ENCODE measurements around the gene TFPI2.
A peak's percentile ranks its signal among the peaks of the same experiment; 100 is the strongest.
"Not testable (repeated sequence)": the region's sequence is repeated elsewhere in the genome, so short reads cannot be mapped to it uniquely, and the experiment has no call there.

TFPI2 gene

GRCh38 chr7:93921607-93922566 is 31.3 kb upstream of the TFPI2 start, which contains the start of gene GNG11:
Gene GNG11 (plus strand): TSS chr7:93921735. CDS start chr7:93922138, 403 bp downstream.
- no peaks in the 10 kb centered on the region for H3K9me3 ChIP-seq (ENCODE audit: control insufficient read depth, low read length)
- H3K27me3 ChIP-seq (ENCODE audit: control insufficient read depth, insufficient read depth, low read length, poor library complexity, severe bottlenecking), result peaks cover 7% of the 10 kb centered on the region
- H3K4me1 ChIP-seq (ENCODE audit: control insufficient read depth, insufficient read depth, low read length), result peaks cover 3% of the 10 kb centered on the region
- peak within 1 kb of the TSS; percentile 47 for H3K27ac ChIP-seq (ENCODE audit: insufficient read depth, low read depth, low read length, poor library complexity, severe bottlenecking)
- H3K4me3 ChIP-seq (ENCODE audit: insufficient read depth, low read depth, low read length), result peak within 1 kb of the TSS; percentile 48
- no peaks in the 10 kb centered on the region for H3K36me3 ChIP-seq (ENCODE audit: control insufficient read depth, insufficient read depth, low read length)
- WGBS, 2 experiments, result 3 to 6% methylated on average over 38 to 39 of the region's 39 CpGs

GRCh38 chr7:93921186-93921585 is 30.6 kb upstream of the TFPI2 start:
- Histone ChIP-seq H3K27me3 (ENCODE audit: control insufficient read depth, insufficient read depth, low read length, poor library complexity, severe bottlenecking) (peaks cover 7% of the 10 kb centered on the region), H3K4me1 (ENCODE audit: control insufficient read depth, insufficient read depth, low read length) (peaks cover 3% of the 10 kb centered on the region), H3K9me3 (ENCODE audit: control insufficient read depth, low read length) (no peaks in the 10 kb centered on the region), H3K27ac (ENCODE audit: insufficient read depth, low read depth, low read length, poor library complexity, severe bottlenecking) (no peak overlapping the region), H3K4me3 (ENCODE audit: insufficient read depth, low read depth, low read length) (no peak overlapping the region), H3K36me3 (ENCODE audit: control insufficient read depth, insufficient read depth, low read length) (no peaks in the 10 kb centered on the region)
- 85% methylated on average over 4 to 7 of the region's 8 CpGs for WGBS, 2 experiments

- H3K4me1 ChIP-seq (ENCODE audit: control insufficient read depth, insufficient read depth, low read length), result peaks cover 3% of the 10 kb centered on the region
- H3K27me3 ChIP-seq (ENCODE audit: control insufficient read depth, insufficient read depth, low read length, poor library complexity, severe bottlenecking), result peaks cover 7% of the 10 kb centered on the region
- H3K4me3 ChIP-seq (ENCODE audit: insufficient read depth, low read depth, low read length), result no peak overlapping the region
- no peak overlapping the region for H3K27ac ChIP-seq (ENCODE audit: insufficient read depth, low read depth, low read length, poor library complexity, severe bottlenecking)
- H3K9me3 ChIP-seq (ENCODE audit: control insufficient read depth, low read length), result no peaks in the 10 kb centered on the region
- WGBS, 2 experiments, result 85 to 88% methylated on average over 6 of the region's 6 CpGs
- no peaks in the 10 kb centered on the region for H3K36me3 ChIP-seq (ENCODE audit: control insufficient read depth, insufficient read depth, low read length)
Observed at GRCh38 chr7:93920496-93921182, 30.1 kb upstream of the TFPI2 start.

- H3K27me3 ChIP-seq (ENCODE audit: control insufficient read depth, insufficient read depth, low read length, poor library complexity, severe bottlenecking); H3K27ac ChIP-seq (ENCODE audit: insufficient read depth, low read depth, low read length, poor library complexity, severe bottlenecking); H3K36me3 ChIP-seq (ENCODE audit: control insufficient read depth, insufficient read depth, low read length); H3K4me3 ChIP-seq (ENCODE audit: insufficient read depth, low read depth, low read length); H3K9me3 ChIP-seq (ENCODE audit: control insufficient read depth, low read length); H3K4me1 ChIP-seq (ENCODE audit: control insufficient read depth, insufficient read depth, low read length): not testable (repeated sequence)
- WGBS, 2 experiments, result 89 to 92% methylated on average over 3 of the region's 4 CpGs
Observed at GRCh38 chr7:93916315-93916714, 25.8 kb upstream of the TFPI2 start.

- not testable (repeated sequence) for H3K4me3 ChIP-seq (ENCODE audit: insufficient read depth, low read depth, low read length); H3K9me3 ChIP-seq (ENCODE audit: control insufficient read depth, low read length); H3K36me3 ChIP-seq (ENCODE audit: control insufficient read depth, insufficient read depth, low read length); H3K27ac ChIP-seq (ENCODE audit: insufficient read depth, low read depth, low read length, poor library complexity, severe bottlenecking); H3K27me3 ChIP-seq (ENCODE audit: control insufficient read depth, insufficient read depth, low read length, poor library complexity, severe bottlenecking); H3K4me1 ChIP-seq (ENCODE audit: control insufficient read depth, insufficient read depth, low read length)
Observed at GRCh38 chr7:93915888-93916287, 25.3 kb upstream of the TFPI2 start.

- H3K27me3 ChIP-seq (ENCODE audit: control insufficient read depth, insufficient read depth, low read length, poor library complexity, severe bottlenecking); H3K4me3 ChIP-seq (ENCODE audit: insufficient read depth, low read depth, low read length); H3K4me1 ChIP-seq (ENCODE audit: control insufficient read depth, insufficient read depth, low read length); H3K9me3 ChIP-seq (ENCODE audit: control insufficient read depth, low read length); H3K27ac ChIP-seq (ENCODE audit: insufficient read depth, low read depth, low read length, poor library complexity, severe bottlenecking); H3K36me3 ChIP-seq (ENCODE audit: control insufficient read depth, insufficient read depth, low read length): not testable (repeated sequence)
- no CpG with 5 or more reads among the region's 3 CpGs for WGBS, 2 experiments
Observed at GRCh38 chr7:93915206-93915842, 24.8 kb upstream of the TFPI2 start.

GRCh38 chr7:93914581-93915066 is 24.1 kb upstream of the TFPI2 start:
- Histone ChIP-seq H3K9me3 (ENCODE audit: control insufficient read depth, low read length) (no peaks in the 10 kb centered on the region), H3K27me3 (ENCODE audit: control insufficient read depth, insufficient read depth, low read length, poor library complexity, severe bottlenecking) (no peaks in the 10 kb centered on the region), H3K27ac (ENCODE audit: insufficient read depth, low read depth, low read length, poor library complexity, severe bottlenecking) (no peak overlapping the region), H3K36me3 (ENCODE audit: control insufficient read depth, insufficient read depth, low read length) (no peaks in the 10 kb centered on the region), H3K4me1 (ENCODE audit: control insufficient read depth, insufficient read depth, low read length) (no peaks in the 10 kb centered on the region), H3K4me3 (ENCODE audit: insufficient read depth, low read depth, low read length) (no peak overlapping the region)
- 91 to 92% methylated on average over 6 to 7 of the region's 7 CpGs for WGBS, 2 experiments

GRCh38 chr7:93913197-93913596 is 22.6 kb upstream of the TFPI2 start:
- Histone ChIP-seq H3K9me3 (ENCODE audit: control insufficient read depth, low read length) (no peaks in the 10 kb centered on the region), H3K36me3 (ENCODE audit: control insufficient read depth, insufficient read depth, low read length) (no peaks in the 10 kb centered on the region), H3K27ac (ENCODE audit: insufficient read depth, low read depth, low read length, poor library complexity, severe bottlenecking) (no peak overlapping the region), H3K27me3 (ENCODE audit: control insufficient read depth, insufficient read depth, low read length, poor library complexity, severe bottlenecking) (no peaks in the 10 kb centered on the region), H3K4me1 (ENCODE audit: control insufficient read depth, insufficient read depth, low read length) (no peaks in the 10 kb centered on the region), H3K4me3 (ENCODE audit: insufficient read depth, low read depth, low read length) (no peak overlapping the region)

GRCh38 chr7:93911661-93912060 is 21.1 kb upstream of the TFPI2 start:
- H3K4me1 ChIP-seq (ENCODE audit: control insufficient read depth, insufficient read depth, low read length); H3K36me3 ChIP-seq (ENCODE audit: control insufficient read depth, insufficient read depth, low read length); H3K4me3 ChIP-seq (ENCODE audit: insufficient read depth, low read depth, low read length); H3K27ac ChIP-seq (ENCODE audit: insufficient read depth, low read depth, low read length, poor library complexity, severe bottlenecking); H3K9me3 ChIP-seq (ENCODE audit: control insufficient read depth, low read length); H3K27me3 ChIP-seq (ENCODE audit: control insufficient read depth, insufficient read depth, low read length, poor library complexity, severe bottlenecking): not testable (repeated sequence)

- not testable (repeated sequence) for H3K9me3 ChIP-seq (ENCODE audit: control insufficient read depth, low read length); H3K27me3 ChIP-seq (ENCODE audit: control insufficient read depth, insufficient read depth, low read length, poor library complexity, severe bottlenecking); H3K4me1 ChIP-seq (ENCODE audit: control insufficient read depth, insufficient read depth, low read length); H3K4me3 ChIP-seq (ENCODE audit: insufficient read depth, low read depth, low read length); H3K36me3 ChIP-seq (ENCODE audit: control insufficient read depth, insufficient read depth, low read length); H3K27ac ChIP-seq (ENCODE audit: insufficient read depth, low read depth, low read length, poor library complexity, severe bottlenecking)
- WGBS, 2 experiments, result no CpG with 5 or more reads among the region's 3 CpGs
Observed at GRCh38 chr7:93911242-93911641, 20.7 kb upstream of the TFPI2 start.
